Endometrial microvascular endothelial cells (primary cell): ENCODE results near the gene PVALB. TPM values are rescaled to one million over a fixed set of nuclear protein-coding genes. Genes with fewer than 3 reads are reported as not detected.

Experiments used
- in situ Hi-C: cut with HindIII; loops from 2 replicates; pipeline ENCODE4 v1.10.0; 2017; ENCODE audit warnings: low sequenced_read_pairs, low pct_unique_long_range_greater_than_20kb; ENCODE audit errors: inconsistent ontology term
- total RNA-seq: library from RNA; depleted of rRNA; stranded (reverse); fragments of >200 nt; gene quantifications from one replicate; pipeline ENCODE4 v1.2.3, GENCODE V29; 2015; ENCODE audit errors: inconsistent ontology term

The PVALB gene
- not detected for total RNA-seq

- in situ Hi-C loops = no loop called here
Measured at GRCh38 chr22:36816636-36817524, at the start of gene PVALB. Gene PVALB, minus strand, starts transcription at chr22:36817035. Its CDS starts 30 bp downstream, at chr22:36817005.

GRCh38 chr22:36865346-36865745, 48.5 kb upstream of the PVALB start:
- in situ Hi-C loops = no loop called here

GRCh38 chr22:36864454-36865215, 47.8 kb upstream of the PVALB start:
- in situ Hi-C loops = no loop called here

DNA sequence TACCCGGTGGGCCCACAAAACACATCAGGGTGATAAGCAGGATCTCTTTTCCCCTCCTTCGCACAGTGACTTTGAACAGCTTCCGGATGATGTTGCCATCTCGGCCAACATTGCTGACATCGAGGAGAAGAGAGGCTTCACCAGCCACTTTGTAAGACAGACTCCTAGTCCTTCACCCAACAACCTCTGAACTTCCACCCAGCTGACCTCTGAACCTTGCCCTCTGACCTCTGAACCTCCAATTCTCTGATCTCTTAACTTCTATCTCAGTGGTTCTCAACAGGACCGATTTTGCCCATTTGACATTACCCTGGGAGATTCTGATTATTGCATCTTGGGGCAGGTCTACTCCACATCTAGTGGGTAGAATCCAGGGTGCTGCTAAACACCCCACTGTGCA, 47.1 kb upstream of the PVALB start:
- in situ Hi-C loops = no loop called here

GRCh38 chr22:36863281-36863680, 46.4 kb upstream of the PVALB start:
- in situ Hi-C loops = no loop called here

DNA sequence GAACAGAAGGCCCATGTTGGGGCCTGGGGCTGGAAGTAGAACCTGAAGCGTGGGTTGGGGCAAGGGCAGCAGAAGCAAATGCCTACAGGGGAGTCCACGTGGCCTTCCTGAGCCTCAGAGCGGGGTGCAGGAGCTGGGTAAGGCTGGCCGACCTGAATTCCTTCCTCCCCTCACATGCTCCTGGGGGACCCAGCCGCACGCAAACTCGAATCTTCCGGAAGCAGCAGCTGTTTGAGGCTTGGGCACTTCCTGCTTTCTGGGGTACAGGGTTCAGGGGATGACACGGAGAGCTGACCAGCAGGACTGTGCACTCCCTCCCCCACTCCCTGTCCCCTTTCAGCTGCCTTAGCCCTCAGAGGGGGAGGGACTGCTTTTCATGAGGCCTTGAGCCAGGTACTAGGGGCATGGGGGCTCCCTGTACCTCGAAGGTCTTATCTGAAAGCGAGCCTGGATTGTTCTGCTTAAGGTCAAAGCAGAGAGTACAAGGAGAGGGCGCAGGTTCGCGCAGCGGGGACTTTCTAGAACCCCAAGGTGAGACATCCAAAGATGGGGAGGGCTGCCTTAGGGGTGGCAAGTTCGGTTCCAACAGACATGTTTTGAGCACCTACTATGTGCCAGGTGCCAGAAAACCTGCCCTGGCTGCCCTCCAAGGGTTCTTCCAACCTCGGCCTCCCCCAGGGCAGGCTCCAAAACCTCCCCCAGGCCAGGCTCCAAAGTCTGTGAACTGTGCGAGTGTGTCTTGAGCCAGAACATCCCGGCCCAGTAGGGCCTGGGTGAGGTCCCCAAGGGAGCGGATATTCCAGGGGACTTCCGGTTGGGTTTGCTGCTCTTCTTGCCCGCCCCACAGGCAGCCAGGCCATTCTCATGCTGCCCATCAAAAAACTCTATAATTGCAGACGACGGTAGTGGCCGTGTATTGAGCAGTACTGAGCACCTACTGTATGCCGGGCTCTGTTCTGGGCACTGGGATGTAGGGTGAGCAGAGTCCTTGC, 45.7 kb upstream of the PVALB start:
- in situ Hi-C loops = no loop called here

DNA sequence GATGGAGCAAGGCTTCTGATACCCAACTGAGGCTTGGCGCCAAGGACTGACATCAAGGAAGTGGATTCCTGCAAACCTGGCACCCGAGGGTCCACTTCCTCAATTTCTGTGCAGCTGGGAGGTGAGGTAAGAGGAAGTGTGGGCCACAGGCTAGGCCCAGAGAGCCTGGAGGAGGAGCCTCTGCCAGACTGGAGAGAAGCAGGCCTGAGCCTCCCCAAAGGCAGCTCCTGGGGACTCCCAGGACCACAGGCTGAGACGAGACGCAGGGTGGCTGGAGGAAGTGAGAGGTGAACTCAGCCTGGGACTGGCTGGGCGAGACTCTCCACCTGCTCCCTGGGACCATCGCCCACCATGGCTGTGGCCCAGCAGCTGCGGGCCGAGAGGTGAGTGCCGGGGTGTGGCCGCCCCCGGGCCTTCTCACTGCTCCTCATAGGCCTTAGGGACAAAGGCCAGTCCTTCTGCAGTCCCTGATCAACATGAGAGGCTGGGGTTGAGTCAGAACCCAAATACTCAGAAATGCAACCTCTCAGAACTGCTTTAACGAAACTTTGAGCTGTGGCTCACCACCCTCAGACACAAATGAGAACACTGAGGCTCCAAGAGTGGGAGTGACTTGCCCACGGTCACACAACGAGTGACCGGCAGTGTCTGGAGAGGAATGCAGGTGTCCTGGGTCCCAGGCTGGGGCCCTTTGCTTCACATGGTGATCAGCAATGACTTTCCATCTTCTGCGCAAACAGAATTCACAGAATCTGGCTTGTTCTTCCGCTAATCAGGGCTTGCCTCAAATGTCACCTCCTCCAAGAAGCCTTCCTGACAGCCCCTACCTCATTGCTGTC, 44.2 kb upstream of the PVALB start, which contains the start of gene NCF4:
TSS of gene NCF4 (plus strand) at position 186 of the 839 bp plus-strand sequence. CDS start at position 352, 166 bp downstream.
- in situ Hi-C loops = no loop called here

- in situ Hi-C loops = no loop called here
Measured at GRCh38 chr22:36860438-36860820, 43.6 kb upstream of the PVALB start.

- in situ Hi-C loops = no loop called here
Measured at GRCh38 chr22:36860017-36860416, 43.2 kb upstream of the PVALB start.

GRCh38 chr22:36858966-36859365, 42.1 kb upstream of the PVALB start:
- in situ Hi-C loops = no loop called here

DNA sequence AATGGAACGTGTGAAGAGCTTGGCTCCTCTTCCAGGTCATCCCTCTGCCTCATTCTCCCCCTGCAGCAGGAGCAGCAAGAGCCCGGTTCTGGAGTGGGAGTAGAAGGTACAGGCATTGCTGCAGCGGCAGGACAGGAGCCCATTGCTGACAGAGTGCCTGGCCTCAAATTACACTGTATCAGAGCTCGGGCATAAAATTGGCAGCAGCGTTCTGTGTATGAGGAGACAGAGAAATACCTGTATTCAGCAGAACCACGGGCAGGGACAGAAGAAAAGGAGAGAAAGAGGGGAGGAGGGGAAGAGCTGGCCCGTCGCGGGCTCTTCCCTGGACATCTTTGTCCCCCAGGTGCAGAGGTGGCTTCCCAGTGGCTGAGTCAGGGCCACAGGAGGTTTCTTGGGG, 41.3 kb upstream of the PVALB start:
- in situ Hi-C loops = no loop called here

DNA sequence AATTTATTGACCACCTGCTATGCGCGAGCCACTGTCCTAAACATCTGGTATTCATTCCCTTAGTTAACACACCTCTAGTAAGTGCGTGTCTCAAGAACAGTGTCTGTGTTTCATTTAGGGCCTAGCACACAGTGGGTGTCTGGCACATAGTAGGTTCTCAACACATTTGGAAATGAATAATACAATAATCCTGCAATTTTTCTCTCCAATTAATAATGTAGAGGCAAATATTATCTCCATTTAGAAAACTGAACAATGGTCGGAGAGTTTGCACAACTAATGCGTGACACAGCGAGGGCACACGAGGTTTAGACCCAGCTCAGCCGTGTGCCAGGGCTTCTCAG, 39.9 kb upstream of the PVALB start:
- in situ Hi-C loops = no loop called here

GRCh38 chr22:36856121-36856791, 39.4 kb upstream of the PVALB start:
- in situ Hi-C loops = no loop called here

DNA sequence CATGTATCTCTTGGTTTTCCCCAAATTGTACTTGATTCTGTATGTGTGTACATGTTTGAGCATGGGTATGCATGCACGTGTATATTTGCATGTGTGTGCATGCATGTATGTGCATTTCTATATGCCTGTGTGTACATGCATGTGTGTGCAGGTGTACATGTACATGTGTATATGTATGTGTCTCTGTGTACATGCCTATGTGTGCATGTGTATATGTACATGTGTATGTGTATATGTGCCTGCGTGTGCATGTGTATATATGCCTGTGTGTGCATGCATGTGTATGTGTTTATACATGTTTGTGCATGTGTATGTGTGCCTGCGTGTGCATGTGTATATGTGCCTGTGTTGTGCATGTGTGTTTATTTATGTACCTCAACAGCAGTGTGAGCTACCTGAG, 38.6 kb upstream of the PVALB start:
- in situ Hi-C loops = no loop called here

GRCh38 chr22:36853407-36854099, 36.7 kb upstream of the PVALB start:
- in situ Hi-C loops = no loop called here

DNA sequence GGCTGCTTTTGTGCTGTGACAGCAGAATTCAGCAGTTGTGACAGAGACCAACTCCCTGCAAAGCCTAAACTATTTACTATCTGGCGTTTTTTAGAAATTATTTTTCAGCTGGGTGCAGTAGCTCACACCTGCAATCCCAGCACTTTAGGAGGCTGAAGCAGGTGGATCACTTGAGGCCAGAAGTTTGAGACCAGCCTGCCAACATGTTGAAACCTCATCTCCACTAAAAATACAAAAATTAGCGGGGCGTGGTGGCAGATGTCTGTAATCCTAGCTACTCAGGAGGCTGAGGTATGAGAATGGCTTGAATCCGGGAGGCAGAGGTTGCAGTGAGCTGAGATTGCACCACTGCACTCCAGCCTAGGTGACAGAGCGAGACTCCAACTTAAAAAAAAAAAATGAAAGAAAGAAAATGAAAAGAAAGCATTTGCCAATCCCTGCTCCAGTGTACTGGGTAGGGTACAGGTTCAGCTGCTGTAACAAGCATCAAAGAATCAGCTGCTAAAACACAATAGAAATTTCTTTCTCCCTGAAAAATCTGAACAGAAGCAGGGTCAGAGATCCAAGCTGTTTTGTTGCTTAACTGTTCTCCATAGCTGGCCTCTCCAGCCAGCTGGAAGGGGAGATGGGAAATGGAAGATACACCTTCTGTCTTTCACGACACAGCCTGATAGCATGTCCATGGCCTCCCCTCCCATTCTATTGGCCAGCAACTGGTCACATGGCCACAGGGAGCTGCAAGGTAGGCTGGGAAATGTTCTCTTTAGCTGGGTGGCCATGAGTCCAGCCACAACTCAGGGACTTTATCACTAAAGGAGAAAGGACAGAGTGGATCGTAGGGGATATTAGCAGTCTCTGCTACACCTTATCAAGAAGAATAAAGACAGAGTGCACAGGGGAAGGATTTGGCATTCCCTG, 35.5 kb upstream of the PVALB start:
- in situ Hi-C loops = no loop called here
